Endothelial cell of umbilical vein (primary cell): ENCODE results near the gene RASGRF1. TPM values are rescaled to one million over a fixed set of nuclear protein-coding genes. Genes with fewer than 3 reads are reported as not detected.

Source experiments
- BruUV-seq: library from RNA; stranded (reverse); fragments of 400-500 nt; replicated peaks from 2 replicates; lab custom pipeline; 2021; lab: Mats Ljungman, UMichigan
- CTCF ChIA-PET: fragments of 300-600, 350-600 bp; sonication (Branson Sonifier 250); formaldehyde crosslinking; loops from one replicate; lab custom pipeline; 2021; ENCODE audit warnings: antibody characterized with exemption, inconsistent platforms; lab: Charles Lee
- POLR2A ChIA-PET: fragments of 300-600, 350-600 bp; sonication (Branson Sonifier 250); formaldehyde crosslinking; loops from one replicate; lab custom pipeline; 2021; ENCODE audit warnings: antibody characterized with exemption, inconsistent platforms; lab: Charles Lee
- DNase-seq: peaks from one replicate; pipeline ENCODE4 v3.0.0-alpha.2; 2011; ENCODE audit warnings: low read depth, low spot score
- FAIRE-seq: peaks from 2 replicates; lab custom pipeline; 2011; peaks lifted over from hg19 to GRCh38; lab: Jason Lieb, UNC
- H2AFZ ChIP-seq: 2 replicates; pipeline ENCODE4 v1.6.0; 2012; ENCODE audit warnings: low read depth, low read length, control low read depth, inconsistent platforms
- H3K27ac ChIP-seq: 2 replicates; pipeline ENCODE4 v1.5.1; 2011; ENCODE audit warnings: low read depth, mild to moderate bottlenecking, control low read depth, low read length, moderate library complexity; ENCODE audit not compliant: insufficient read depth
- H3K27me3 ChIP-seq, 2 experiments: 2 replicates each; pipeline versions ENCODE4 v1.6.0 to v1.6.1; 2011; ENCODE audit warnings: low read length in 2 of 2, mixed read lengths in 1 of 2; ENCODE audit not compliant: control insufficient read depth in 2 of 2, insufficient read depth in 2 of 2
- H3K36me3 ChIP-seq, 2 experiments: 2 replicates in 1 of 2; 3 replicates in 1 of 2; pipeline ENCODE4 v1.5.1; 2011; ENCODE audit warnings: low read length in 2 of 2, mild to moderate bottlenecking in 1 of 2, moderate library complexity in 1 of 2; ENCODE audit not compliant: control insufficient read depth in 2 of 2, insufficient read depth in 2 of 2; ENCODE audit errors: extremely low read depth in 1 of 2
- H3K4me1 ChIP-seq: 3 replicates; pipeline ENCODE4 v1.5.1; 2011; ENCODE audit warnings: mild to moderate bottlenecking, low read length; ENCODE audit not compliant: control insufficient read depth, insufficient read depth; ENCODE audit errors: extremely low read depth
- H3K4me2 ChIP-seq: 2 replicates; pipeline ENCODE4 v1.6.1; 2011; ENCODE audit warnings: low read length, control low read depth, mixed read lengths; ENCODE audit not compliant: insufficient read depth
- H3K4me3 ChIP-seq, 3 experiments: fragments of 200-600 bp in 1 of 3; sonication (generic), shearing (Covaris generic) in 1 of 3; replicated peaks in 1 of 3; 2 replicates each; pipeline ENCODE4 v1.5.1; 2011 to 2016; ENCODE audit warnings: control low read depth in 3 of 3, low read length in 3 of 3, mild to moderate bottlenecking in 2 of 3, inconsistent platforms in 1 of 3, low read depth in 1 of 3, moderate library complexity in 1 of 3; ENCODE audit not compliant: insufficient read depth in 1 of 3
- H3K79me2 ChIP-seq: 2 replicates; pipeline ENCODE4 v1.6.0; 2012; ENCODE audit warnings: low read length, inconsistent platforms; ENCODE audit not compliant: control insufficient read depth, insufficient read depth
- H3K9ac ChIP-seq: replicated peaks from 2 replicates; pipeline ENCODE3; 2011; ENCODE audit warnings: low read length, control low read depth; ENCODE audit not compliant: insufficient read depth; ENCODE audit errors: extremely low read depth
- H3K9me1 ChIP-seq: replicated peaks from 3 replicates; pipeline ENCODE4 v1.6.0; 2011; ENCODE audit warnings: mild to moderate bottlenecking, low read length; ENCODE audit not compliant: control insufficient read depth, insufficient read depth; ENCODE audit errors: extremely low read depth
- H3K9me3 ChIP-seq: replicated peaks from 2 replicates; pipeline ENCODE4 v1.5.1; 2012; ENCODE audit warnings: low read length, inconsistent platforms; ENCODE audit not compliant: control insufficient read depth, insufficient read depth
- H4K20me1 ChIP-seq: replicated peaks from 2 replicates; pipeline ENCODE3; 2011; ENCODE audit warnings: mild to moderate bottlenecking, low read length; ENCODE audit not compliant: control insufficient read depth, insufficient read depth; ENCODE audit errors: extremely low read depth
- EZH2 ChIP-seq: IDR thresholded peaks from 2 replicates; pipeline ENCODE4 v1.6.1; 2012; ENCODE audit warnings: borderline replicate concordance, low read depth, mild to moderate bottlenecking, moderate library complexity, low read length, inconsistent platforms; ENCODE audit not compliant: severe bottlenecking
- FOS ChIP-seq: IDR thresholded peaks from 2 replicates; pipeline ENCODE4 v1.6.1; 2011; ENCODE audit warnings: mild to moderate bottlenecking, low read length, moderate library complexity, borderline replicate concordance; ENCODE audit not compliant: insufficient read depth
- GATA2 ChIP-seq: IDR thresholded peaks from 2 replicates; pipeline ENCODE4 v1.7.0; 2011; ENCODE audit warnings: low read depth, mild to moderate bottlenecking, moderate library complexity, mixed read lengths, low read length; ENCODE audit not compliant: insufficient read length, insufficient read depth
- JUN ChIP-seq: IDR thresholded peaks from 2 replicates; pipeline ENCODE4 v1.6.1; 2011; ENCODE audit warnings: borderline replicate concordance, low read depth; ENCODE audit not compliant: insufficient read length, insufficient read depth
- MYC ChIP-seq: IDR thresholded peaks from one replicate; pipeline ENCODE4 v1.6.1; 2011; ENCODE audit warnings: mild to moderate bottlenecking, low read depth, low read length
- POLR2A ChIP-seq: IDR thresholded peaks from 2 replicates; pipeline ENCODE4 v1.6.1; 2012; ENCODE audit warnings: low read depth, mild to moderate bottlenecking, control low read depth, low read length
- POLR2AphosphoS5 ChIP-seq: IDR thresholded peaks from 2 replicates; pipeline ENCODE4 v1.6.1; 2012; ENCODE audit warnings: low read depth, mild to moderate bottlenecking, control low read depth, low read length, moderate library complexity; ENCODE audit not compliant: insufficient read depth
- dilution Hi-C: fragments of 300-500 bp; cut with MboI; formaldehyde crosslinking; loops from one replicate; pipeline ENCODE4 v1.15.0; 2019; ENCODE audit warnings: low sequenced_read_pairs; ENCODE audit not compliant: extremely low pct_ligation_motif_present
- intact Hi-C: fragments of 100-400 bp; cut with micrococcal nuclease; formaldehyde crosslinking; loops from one replicate; pipeline ENCODE4 v1.10.0; 2022
- polyA plus RNA-seq, 4 experiments: library from polyadenylated mRNA; depleted of rRNA in 3 of 4; stranded (reverse) in 3 of 4; unstranded in 1 of 4; fragments of >200 nt; gene quantifications; 2 replicates each; pipeline versions ENCODE4 v1.2.1 to v1.2.3, GENCODE V29; 2011 to 2012; ENCODE audit warnings: missing spikeins in 1 of 4
- total RNA-seq: library from RNA; stranded (reverse); gene quantifications from 2 replicates; pipeline ENCODE4 v1.2.3, GENCODE V29; 2021
- TF ChIP-seq, protein P1 (sequence below): IDR thresholded peaks from 2 replicates; pipeline ENCODE4 v1.6.1; 2011; ENCODE audit not compliant: insufficient read depth, insufficient read length
- TF ChIP-seq, protein P2 (sequence below), 2 donors: IDR thresholded peaks; 1 replicate in 1 of 2; 2 replicates in 1 of 2; pipeline ENCODE4 v1.5.1; 2011; ENCODE audit warnings: low read length in 2 of 2, mild to moderate bottlenecking in 2 of 2, moderate library complexity in 2 of 2, control low read depth in 1 of 2, inconsistent platforms in 1 of 2, low read depth in 1 of 2; ENCODE audit not compliant: insufficient read depth in 1 of 2; ENCODE audit errors: extremely low read depth in 1 of 2

Gene RASGRF1
- total and polyA plus RNA-seq, 2 donors (not counting 3 experiments of a cell fraction or from before 2014, with no cell fraction given) = 0.04 TPM; not detected in 1

DNA sequence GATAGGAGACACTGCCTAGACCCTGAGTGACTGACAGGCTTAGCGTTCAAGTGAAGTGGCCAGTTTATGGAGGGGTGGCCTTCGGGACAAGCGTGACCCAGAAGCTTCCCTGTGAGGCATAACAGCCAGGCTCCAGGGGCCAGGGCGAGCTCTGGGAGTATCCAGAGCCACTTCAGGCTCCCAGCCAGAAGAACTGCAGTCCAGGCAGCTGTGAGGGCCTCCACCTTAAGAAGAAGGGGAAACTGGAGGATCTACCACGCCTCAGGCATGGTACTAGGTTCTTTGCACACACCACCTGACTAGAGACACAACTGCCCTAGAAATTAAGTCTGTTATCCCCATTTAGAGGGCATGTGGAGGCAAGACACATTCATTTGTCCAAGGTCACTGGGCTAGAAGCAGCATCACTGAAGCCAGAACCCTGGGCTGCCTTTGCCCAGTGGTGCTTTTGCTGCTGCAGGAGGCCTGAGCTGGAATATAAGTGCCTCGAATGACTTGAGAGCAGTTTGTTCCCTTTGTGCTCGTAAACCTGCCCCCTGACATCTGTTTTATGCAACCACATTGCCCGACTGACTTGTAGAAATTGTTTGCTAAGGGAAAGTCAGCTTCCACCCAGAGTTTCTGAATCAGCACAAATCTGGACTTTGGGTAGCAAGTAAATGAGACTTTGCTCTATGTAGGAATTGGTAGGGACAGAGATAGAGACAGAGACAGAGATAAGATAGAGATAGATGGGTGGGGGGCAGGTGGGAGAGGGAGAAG is 23.3 kb downstream of the RASGRF1 start:
- no peak for TF ChIP-seq POLR2AphosphoS5
- TF ChIP-seq EZH2 = no peak
- TF ChIP-seq, protein P1, sequence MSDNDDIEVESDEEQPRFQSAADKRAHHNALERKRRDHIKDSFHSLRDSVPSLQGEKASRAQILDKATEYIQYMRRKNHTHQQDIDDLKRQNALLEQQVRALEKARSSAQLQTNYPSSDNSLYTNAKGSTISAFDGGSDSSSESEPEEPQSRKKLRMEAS = no peak
- TF ChIP-seq GATA2 = no peak
- no peak for TF ChIP-seq JUN
- no peak for TF ChIP-seq FOS
- TF ChIP-seq POLR2A = no peak
- no peak for TF ChIP-seq MYC
- TF ChIP-seq, protein P2, sequence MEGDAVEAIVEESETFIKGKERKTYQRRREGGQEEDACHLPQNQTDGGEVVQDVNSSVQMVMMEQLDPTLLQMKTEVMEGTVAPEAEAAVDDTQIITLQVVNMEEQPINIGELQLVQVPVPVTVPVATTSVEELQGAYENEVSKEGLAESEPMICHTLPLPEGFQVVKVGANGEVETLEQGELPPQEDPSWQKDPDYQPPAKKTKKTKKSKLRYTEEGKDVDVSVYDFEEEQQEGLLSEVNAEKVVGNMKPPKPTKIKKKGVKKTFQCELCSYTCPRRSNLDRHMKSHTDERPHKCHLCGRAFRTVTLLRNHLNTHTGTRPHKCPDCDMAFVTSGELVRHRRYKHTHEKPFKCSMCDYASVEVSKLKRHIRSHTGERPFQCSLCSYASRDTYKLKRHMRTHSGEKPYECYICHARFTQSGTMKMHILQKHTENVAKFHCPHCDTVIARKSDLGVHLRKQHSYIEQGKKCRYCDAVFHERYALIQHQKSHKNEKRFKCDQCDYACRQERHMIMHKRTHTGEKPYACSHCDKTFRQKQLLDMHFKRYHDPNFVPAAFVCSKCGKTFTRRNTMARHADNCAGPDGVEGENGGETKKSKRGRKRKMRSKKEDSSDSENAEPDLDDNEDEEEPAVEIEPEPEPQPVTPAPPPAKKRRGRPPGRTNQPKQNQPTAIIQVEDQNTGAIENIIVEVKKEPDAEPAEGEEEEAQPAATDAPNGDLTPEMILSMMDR (IDR thresholded peaks at IDR 0.05; ENCODE audit: extremely low read depth in 1 of 2, insufficient read depth in 1 of 2, low read depth in 1 of 2, low read length in 2 of 2) = no peak
- no TSS peak for BruUV-seq
- no peak for DNase-seq
- Histone ChIP-seq H3K4me2 (no peak overlapping the region), H3K27me3 (no peaks in the 10 kb centered on the region), H3K4me1 (no peaks in the 10 kb centered on the region), H3K9me1 (no peaks in the 10 kb centered on the region), H4K20me1 (peaks cover 2% of the 10 kb centered on the region), H2AFZ (no peak overlapping the region), H3K79me2 (no peaks in the 10 kb centered on the region), H3K9ac (no peak overlapping the region), H3K4me3 (no peak overlapping the region), H3K36me3 (no peaks in the 10 kb centered on the region), H3K27ac (no peak overlapping the region), H3K9me3 (no peaks in the 10 kb centered on the region)
- dilution Hi-C loops (no loop called here), intact Hi-C loops (no loop called here)
- FAIRE-seq = no peak
- CTCF ChIA-PET = interaction anchor here (1.6 kb wide), 1 partner anchor 12 kb away, joined by 4 read pairs; no protein-coding TSS in a partner anchor
- POLR2A ChIA-PET = no interaction called here
